ENCODE data around the gene DIDO1.
A peak's percentile ranks its signal among the peaks of the same experiment; 100 is the strongest.
"Not testable (repeated sequence)": the region's sequence is repeated elsewhere in the genome, so short reads cannot be mapped to it uniquely, and the experiment has no call there.

DIDO1 gene

DNA sequence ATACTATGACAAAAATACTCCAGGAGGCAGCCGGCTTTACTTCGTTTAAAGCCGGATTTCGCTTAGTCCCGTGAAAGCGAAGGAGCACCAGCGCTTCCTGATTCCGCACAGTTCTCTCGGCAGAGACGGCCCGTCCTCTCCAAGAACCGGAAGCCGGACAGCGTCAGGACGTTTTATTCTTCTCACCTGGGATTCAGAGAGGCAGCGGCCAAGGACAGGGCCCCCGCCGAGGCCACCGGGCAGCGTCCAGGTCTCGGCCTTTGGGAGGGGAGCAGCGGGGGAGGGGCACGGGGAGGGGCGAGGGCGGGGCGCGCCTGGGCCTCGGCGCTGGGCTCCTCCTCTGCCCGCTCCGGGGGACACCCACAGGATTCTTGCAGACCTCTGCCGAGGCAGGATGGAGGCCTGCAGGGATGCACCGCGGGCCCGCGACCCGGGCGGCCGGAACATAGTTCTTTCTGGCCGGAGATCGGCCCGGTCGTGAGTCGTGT is 2.8 kb upstream of the DIDO1 start:
- peak; percentile 48 to 59 for DNase-seq (ENCODE audit: low read depth in 2 of 2)

DNA sequence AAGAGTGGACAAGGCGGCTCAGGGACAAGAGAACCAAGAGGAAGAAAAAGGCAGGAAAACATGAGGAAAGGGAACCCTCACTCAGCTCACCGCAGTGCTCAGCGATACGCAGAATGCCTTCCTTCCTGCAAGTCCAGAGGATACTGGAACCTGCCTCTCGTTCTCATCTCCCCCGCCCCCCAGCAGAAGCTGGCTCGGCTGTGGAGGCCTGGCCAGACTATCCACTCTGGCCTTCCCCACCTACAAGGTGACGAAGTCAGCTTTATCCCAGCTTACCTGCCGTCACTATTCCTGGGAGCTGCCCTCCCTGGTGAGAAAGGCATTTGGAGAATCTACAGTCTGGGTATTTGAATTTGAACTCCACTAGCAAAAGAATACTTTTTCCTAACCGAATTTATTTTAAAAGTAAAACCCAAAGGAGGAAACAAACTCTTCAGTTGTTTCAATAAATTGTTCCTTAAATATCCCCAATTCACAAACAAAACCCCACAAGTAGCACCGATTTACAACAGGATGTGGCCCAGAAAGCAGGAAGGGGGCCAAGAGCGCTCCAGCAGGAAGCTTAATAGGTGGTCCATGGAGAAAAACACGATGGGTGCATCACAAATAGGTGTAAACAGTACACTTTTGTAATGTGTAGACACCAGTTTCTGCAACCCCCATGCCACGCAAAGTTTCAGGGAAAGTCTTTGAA is 2.1 kb upstream of the DIDO1 start:
- DNase-seq (ENCODE audit: low read depth in 2 of 2), result no peak

DNA sequence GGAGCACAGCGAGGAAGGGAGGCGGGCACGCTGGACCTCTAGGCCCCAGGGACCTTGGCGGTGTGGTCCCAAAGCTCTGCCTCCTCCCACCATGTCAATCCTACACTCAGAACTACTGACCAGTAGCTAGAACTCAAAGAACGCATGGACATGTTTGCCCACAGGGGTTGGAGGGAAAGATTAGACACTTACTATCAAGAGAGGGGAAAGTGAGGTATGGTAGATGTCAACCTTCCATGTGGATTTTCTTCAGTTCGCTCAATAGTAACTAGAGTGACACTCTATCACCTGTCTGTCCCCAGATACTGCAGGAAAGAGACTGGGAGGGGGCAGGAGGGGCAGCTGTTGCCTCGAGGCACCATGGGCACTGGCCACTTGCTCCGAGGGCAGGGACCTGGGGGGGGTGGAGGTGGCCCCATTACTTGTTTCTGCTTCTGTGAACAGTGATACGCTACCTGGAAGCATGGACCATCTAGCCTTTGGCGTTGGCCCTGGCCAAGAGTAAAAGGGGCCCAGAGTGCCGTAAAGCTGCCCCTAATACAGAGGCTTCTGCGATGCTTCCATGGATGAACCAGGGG is 912 bp upstream of the DIDO1 start:
- no peak for DNase-seq (ENCODE audit: low read depth in 2 of 2)

DNA sequence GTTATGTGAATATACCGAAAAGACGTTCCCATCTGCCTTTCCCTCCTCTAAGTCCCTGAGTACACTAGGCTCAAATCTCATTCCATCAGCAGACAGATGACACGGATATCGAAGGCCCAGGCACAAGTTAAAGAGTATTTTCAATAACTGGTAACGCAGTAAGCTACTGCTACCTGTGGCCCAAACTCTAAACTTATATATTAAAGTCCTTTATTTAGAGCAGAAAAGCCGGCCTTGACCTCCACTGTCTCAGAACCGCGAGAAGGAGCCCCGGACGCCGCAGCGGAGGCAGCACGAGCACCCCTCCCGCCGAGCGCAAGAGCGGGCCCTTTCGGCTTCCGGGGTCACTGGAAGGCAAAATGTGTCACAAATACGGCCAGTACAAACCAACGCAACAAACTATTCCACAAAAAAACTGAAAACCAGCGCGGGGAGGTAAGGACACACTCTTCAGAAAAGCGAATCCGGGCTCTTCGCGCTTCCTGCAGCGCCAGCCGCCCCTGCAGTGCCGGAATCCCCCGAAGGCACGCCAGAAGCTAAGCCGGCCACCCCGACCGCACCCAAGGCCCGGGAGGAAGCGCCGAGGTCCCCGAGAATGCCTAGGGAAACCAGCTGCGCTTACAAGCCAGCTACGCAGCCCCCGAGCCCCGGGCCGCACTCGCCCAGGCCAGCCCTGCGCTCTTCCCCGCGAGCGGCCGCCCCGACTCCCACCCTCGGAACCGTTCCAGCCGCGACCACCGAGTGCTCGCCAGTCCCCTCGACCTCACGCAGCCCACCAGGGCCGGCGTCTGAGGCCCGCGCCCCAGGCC is 681 bp downstream of the DIDO1 start:
- no peak for DNase-seq (ENCODE audit: low read depth in 2 of 2)

DNA sequence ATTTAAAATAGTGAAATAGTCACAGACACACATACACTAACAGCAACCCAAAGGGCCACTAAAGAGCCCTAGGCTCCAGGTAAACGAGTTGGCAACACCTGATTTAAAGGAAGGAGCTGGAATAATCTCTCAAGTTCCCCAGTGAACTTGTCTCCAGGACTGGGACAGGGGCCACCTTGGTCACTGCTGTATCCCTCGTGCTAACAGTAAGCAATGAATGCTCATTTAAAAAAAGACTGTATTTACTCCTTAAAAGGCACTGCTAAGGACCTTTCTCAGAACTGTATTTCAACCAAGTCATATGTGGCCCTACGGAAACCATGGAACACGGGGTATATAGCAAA is 1.3 kb downstream of the DIDO1 start:
- no peak for DNase-seq (ENCODE audit: low read depth in 2 of 2)

DNA sequence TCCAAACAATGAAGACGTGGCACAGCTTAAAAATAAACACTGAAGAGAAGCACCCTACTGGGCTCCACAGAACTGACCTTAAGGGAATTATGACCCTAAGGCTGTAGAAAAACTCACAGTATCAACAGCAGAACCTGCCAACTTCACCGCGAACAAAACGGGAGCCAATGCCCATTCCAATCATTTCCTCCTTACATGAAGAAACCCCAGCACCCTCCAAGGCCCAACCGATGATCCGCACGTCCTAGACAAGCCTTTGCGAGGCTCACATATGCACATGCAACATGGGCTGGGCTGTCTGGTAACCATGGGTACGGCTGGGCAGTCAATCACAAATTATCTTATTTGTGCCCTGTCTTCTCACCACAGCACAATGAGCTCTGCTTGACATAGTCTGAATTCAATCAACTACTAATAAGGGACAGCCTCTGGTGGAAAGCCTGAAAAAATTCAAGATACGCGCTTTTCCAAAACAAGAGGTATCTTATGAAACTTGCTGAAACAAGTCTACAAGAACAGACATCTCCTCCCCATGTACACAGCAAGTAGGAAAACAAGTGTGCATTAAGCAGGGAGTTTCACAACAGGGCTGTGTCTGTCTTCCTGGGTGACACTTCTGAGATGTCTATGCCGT is 1.7 kb downstream of the DIDO1 start:
- no peak for DNase-seq (ENCODE audit: low read depth in 2 of 2)

DNA sequence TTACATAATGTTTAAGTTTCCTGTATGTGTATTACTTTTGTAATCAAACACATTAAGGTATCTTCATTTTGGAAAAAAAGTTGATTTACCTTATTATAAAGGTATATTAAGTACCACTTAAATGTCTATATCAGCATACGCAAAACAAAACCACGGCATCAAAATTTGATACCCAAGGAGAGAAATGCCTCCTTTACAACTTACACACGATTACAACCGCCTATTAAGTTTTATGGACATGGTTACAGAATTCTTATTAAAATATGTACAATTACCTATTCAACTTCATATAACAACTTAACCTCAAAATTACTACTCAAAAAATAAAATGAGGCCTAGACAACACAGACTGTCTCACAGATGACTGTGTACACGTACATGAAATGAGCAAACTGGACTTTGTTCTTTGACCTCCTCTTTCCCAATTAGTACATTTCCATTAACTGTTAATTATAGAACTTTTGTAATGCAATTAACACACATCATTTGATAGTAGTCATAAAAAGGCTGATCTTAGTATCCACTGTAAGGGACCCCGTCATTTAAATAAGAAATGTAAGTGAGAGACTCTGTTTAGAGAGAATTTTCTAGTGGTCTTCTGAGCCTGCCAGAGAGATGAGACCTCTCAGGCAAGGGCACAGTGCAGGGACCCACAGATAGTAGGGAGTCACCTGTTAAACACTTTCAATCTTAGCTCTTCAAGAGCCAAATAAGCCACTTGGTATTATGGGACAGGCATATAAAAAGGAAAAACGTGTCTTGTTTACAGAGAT is 2.5 kb downstream of the DIDO1 start:
- DNase-seq (ENCODE audit: low read depth in 2 of 2), result no peak

DNA sequence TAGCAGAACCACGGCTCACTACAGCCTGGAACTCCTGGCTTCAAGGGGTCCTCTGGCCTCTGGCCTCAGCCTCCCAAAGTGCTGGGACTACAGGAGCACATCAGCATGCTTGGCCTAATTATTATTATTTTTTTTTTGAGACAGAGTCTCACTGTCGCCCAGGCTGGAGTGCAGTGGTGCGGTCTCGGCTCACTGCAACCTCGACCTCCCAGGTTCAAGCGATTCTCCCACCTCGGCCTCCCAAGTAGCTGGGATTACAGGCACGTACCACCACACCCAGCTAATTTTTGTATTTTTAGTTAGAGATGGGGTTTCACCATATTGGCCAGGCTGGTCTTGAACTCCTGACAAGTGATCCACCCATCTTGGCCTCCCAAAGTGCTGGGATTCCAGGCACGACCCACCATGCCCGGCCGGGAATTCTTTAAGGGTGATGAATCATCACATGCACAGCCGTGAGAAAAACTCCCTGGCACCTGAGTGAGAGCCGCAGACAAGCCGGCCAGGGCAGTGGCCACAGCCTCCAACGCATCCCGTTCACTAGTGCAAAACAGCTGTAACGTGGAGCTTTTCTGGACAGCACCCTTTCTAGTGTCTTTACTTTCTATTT is 3.1 kb downstream of the DIDO1 start:
- not testable (repeated sequence) for DNase-seq (ENCODE audit: low read depth in 2 of 2)

DNA sequence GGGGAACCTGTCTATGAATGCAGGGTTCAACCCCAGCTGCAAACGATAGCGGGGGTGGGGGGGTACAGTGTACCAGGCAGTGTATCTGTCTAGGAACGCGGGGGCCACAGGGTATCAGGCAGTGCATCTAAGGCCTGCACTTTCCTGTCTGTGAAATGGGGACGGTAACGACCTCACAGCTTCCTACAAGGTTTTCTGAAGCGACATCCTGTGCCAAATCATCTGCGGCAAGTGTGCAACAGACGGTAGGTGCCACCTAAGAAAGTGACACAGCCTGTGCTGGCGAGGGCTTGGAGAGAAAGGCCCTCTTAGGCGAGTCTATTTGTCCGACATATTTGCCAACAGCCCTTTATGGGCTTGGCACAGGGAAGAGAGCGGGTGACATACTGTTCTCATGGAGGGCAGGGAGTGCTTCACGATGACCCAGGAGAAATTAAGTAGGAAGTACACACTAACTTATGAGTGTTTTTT is 3.8 kb downstream of the DIDO1 start:
- DNase-seq (ENCODE audit: low read depth in 2 of 2), result no peak

DNA sequence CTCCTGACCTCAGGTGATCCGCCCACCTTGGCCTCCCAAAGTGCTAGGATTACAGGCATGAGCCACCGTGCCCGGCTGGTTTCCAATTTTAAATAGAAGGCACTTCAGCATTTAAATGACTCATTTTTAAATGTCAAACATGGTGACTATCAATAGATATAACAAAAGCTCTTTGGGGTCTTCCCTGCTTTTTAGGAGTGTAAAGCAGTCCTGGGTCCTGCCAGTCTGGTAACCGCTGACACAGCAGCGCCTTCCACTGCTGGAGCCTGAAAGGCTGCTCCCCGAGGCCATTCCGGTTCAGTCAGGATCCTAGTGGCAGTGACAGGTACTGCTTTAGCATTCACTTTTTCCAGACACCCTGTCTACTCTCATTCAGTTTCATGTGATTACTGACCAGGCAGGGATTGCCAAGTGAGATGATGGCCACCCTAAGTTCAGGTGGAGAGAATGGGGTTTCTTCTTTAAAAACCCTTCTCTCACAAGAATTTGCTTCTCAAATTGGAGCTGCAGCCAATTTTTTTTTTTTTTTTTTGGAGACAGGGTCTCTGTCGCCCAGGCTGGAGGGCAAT is 5.1 kb downstream of the DIDO1 start:
- peak in 1 of 2 donors; percentile 48 for DNase-seq (ENCODE audit: low read depth in 2 of 2)

DNA sequence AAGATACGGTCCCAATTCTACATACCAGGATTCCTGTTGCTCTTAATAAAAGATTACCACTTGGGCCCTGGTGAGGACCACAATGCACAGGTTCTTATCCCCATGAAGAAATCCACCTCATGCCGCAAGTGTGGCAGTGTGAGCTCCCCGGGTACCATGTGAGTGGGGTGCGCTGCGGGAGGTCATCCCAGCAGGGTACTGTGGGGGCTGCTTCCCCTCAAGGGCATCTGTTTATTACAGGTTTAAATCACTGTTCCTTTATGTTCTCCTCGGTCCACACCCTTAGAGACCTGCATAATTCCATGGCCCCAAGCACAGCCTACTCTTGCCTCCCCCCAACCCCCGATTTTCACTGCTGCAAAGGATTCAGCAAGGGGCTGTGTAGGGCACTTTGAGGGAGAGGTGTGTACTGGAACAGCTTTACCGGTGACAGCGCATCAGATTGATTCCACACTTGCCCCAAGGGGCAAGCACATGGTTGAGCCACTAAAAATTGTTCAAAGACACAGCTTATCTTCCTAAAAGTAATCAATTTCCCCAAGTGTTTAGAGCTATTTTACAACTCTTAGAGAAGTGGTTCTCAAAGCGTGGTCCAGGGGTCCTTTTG is 6.2 kb downstream of the DIDO1 start:
- no peak for DNase-seq (ENCODE audit: low read depth in 2 of 2)

DNA sequence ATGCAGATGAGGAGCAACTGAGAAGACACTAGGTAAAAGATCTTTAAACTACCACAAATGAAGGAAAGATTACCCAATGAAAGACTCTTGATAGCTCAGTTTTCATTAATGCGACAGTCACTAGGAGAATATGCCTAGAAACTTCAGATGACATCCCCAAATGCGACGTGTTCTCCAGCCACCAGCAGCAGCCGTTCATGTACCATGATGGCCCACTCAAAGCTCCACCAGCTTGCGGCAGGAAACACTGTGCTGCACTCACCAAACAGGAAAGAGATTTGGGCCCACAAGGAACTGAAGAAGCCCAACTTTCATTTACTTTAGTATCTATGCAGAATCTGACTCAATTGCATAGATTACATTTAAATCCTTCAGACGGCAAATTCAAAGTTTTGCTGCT is 7.5 kb downstream of the DIDO1 start:
- no peak for DNase-seq (ENCODE audit: low read depth in 2 of 2)

DNA sequence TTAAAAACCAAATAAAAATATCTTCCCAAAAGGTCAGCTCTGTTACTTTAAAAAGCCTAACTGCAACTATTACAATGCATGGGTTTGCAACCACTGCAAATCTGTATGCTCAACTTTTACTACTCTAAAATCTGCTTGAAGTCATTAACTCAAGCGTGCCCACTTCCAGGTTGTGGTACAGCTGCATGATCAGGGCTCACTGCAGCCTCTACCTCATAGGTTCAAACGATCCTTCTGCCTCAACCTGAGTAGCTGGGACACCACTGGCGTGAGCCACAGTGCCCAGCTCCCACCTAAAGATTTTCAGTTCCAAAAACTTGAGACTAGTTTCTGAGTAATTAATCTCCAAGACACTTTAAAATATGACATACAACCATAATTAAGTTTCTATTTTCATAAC is 8.2 kb downstream of the DIDO1 start:
- DNase-seq (ENCODE audit: low read depth in 2 of 2), result no peak

DNA sequence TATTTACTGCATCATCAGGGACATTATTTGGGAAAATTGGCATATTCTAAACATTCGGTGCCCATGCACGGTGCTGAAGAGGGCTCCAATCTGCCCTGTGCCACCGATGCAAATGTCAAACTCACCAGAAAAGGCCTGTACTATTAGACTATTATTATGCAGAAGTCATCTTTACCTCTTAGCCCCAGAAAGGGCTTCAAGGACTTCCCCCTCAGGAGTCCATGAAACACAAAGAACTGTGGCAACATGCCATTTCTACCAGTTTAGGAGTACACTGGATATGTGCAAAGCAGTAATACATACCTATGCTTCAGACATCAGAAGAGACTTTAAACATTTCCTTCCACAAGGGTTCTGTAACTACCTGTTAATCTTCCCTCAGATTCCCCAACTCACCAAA is 8.6 kb downstream of the DIDO1 start:
- DNase-seq (ENCODE audit: low read depth in 2 of 2), result no peak

DNA sequence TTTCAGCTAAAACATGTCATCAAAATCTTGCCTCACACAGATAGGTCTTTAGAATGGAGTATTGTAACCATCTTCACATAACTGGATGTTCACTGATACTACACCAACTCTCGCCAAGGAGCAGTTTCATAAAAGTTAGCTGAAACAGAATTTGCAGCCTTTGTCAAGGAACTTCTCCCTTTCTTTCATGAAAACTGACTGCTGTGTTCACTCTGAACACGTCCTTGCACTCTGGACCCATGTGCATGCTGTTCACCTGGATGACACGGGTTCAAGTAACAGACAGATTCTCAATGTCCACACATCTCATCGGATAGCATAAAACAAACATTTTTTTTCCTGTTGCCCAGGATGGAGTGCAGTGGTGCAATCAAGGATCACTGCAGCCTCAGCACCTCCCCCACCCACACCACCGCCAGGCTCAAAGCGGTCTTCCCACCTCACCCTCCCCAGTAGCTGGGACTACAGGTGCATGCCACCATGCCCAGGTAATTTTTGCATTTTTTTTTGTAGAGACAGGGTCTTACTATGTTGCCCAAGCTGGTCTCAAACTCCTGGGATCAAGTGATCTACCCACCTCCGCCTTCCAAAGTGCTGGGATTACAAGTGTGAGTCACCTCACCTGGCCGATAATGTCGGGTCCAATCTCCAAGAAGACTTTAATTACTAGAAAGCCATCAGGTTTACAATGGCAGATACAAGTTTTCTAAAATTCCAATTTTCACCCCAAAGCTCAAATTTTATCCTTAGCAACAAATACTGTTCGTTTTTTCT is 9.4 kb downstream of the DIDO1 start:
- DNase-seq (ENCODE audit: low read depth in 2 of 2), result no peak

DNA sequence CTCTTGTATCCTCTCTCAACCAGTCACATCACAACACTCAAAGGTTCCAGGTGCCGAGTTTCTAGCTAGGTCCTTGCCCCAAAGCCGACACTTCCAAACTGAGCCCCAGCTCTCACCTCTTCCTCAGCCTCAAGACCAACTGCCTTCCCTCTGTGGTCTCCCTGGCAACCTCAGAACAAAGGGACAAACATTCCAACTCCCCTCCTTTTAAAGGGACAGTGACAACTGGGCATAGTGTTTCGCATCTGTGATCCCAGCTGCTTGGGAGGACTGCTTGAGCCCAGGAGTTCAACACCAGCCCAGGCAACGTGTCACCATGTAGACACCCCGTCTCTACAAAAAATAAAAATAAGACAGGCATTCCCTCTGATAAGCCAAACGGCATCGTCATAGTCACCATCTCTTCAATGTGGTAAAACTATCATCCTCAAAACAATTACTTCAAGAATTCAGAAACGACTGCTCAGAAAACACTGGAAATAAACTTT is 11.3 kb downstream of the DIDO1 start:
- no peak for DNase-seq (ENCODE audit: low read depth in 2 of 2)

DNA sequence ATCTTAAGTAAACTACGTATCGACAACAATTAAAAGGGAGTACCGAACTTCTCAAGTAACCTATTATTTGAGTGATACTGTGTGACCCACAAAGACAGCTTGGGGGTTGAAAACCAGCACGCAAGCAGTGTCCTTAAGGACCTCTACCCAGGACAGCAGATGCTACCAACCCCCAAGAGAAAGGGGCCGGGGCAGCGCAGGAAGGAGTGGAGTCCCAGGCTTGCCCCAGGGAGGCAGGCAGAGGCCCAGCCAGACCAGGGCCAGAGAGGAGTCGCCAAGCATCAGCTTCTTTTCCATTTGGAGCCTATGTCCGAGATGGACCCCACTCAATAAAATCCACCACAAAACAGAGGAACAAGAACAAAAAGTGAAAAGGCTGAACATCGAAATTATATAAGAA is 11.9 kb downstream of the DIDO1 start:
- no peak for DNase-seq (ENCODE audit: low read depth in 2 of 2)

DNA sequence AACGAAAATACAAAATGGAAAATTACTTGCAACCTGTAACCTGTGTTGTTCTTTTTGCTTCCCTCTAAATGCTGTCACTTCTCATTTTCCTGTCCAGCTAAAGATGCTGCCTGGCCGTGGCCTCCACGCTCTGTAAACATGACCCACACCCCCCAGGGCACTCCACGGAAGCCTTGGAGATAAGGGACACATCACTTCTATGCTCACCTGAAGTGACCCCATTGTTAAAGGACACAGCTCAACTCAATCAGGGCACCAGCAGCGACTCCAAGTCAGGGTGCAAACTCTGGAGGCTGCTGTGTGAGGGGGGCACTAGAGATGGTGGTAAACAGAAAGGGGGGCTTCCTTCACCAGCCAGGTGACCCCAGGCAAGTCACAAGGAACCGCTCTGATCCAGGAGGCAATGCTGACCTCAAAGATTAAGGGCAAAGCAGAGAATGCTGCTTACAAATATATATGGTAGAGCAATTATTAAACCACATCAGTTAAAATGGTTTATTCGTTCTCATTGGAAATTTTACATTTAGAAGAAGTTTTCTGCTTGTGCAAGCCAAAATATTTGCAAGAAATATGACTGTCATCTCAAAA is 13.2 kb downstream of the DIDO1 start:
- no peak for DNase-seq (ENCODE audit: low read depth in 2 of 2)

DNA sequence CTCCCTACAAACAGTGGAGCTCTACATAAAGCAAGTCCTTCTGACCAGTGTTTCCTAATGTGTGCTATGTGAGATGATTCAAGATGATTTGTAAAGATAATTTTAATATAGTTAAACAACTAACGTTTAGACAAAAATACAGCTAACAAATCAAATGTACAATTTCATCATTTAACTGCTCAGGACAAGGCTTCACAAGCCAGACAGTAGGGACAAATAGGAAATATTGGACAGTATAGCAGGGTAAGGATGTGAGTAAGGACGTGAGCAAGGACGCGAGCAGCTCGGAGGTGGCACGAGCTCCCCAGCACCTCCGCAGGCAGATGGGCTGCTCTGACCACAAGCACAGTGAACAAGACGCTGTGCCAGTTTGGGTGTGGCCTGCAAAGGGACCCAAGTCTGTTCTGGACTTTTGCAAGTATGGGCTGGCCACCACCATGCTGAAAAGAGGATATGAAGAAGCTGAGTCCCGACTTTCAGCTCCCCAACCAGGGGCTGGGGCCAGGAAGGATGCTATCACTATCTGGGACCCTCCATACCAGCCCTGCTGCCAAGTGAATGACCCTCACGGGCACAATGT is 14.5 kb downstream of the DIDO1 start:
- DNase-seq (ENCODE audit: low read depth in 2 of 2), result no peak
